ENCODE measurements around the gene TMC2. TPM values are rescaled to one million over a fixed set of nuclear protein-coding genes. Genes with fewer than 3 reads are reported as not detected.
"Not testable (repeated sequence)": the region's sequence is repeated elsewhere in the genome, so short reads cannot be mapped to it uniquely, and the experiment has no call there.

Gene TMC2
- total RNA-seq, 1 donor from 2014 or later: not detected

- no peaks in the 10 kb centered on the region for H3K27me3 ChIP-seq
- no peak for TF ChIP-seq CTCF (IDR thresholded peaks at IDR 0.05)
- no peak overlapping the region for H3K27ac ChIP-seq
- intact Hi-C loops (cut with DNase I): no loop called here
- H3K9me3 ChIP-seq: no peaks in the 10 kb centered on the region
- no peaks in the 10 kb centered on the region for H3K36me3 ChIP-seq
- H3K4me1 ChIP-seq: no peaks in the 10 kb centered on the region
- H3K4me3 ChIP-seq: no peak overlapping the region
- DNase-seq (ENCODE audit: low spot score in 2 of 2): no peak
Measured at GRCh38 chr20:2518096-2518495, 18.3 kb upstream of the TMC2 start.

- H3K4me1 ChIP-seq: no peaks in the 10 kb centered on the region
- no peak overlapping the region for H3K27ac ChIP-seq
- intact Hi-C loops (cut with DNase I): no loop called here
- TF ChIP-seq CTCF (IDR thresholded peaks at IDR 0.05): no peak
- DNase-seq (ENCODE audit: low spot score in 2 of 2): no peak
- no peak overlapping the region for H3K4me3 ChIP-seq
- H3K27me3 ChIP-seq: no peaks in the 10 kb centered on the region
- H3K9me3 ChIP-seq: no peaks in the 10 kb centered on the region
- no peaks in the 10 kb centered on the region for H3K36me3 ChIP-seq
Measured at GRCh38 chr20:2518558-2518957, 17.8 kb upstream of the TMC2 start.

GRCh38 chr20:2519115-2519809 is 17.1 kb upstream of the TMC2 start:
- H3K27me3 ChIP-seq: no peaks in the 10 kb centered on the region
- no peak for TF ChIP-seq CTCF (IDR thresholded peaks at IDR 0.05)
- H3K27ac ChIP-seq: no peak overlapping the region
- peaks cover 0 to 3% of the 10 kb centered on the region in 2 donors for H3K4me1 ChIP-seq
- H3K9me3 ChIP-seq: no peaks in the 10 kb centered on the region
- H3K4me3 ChIP-seq: no peak overlapping the region
- no peak for DNase-seq (ENCODE audit: low spot score in 2 of 2)
- H3K36me3 ChIP-seq: no peaks in the 10 kb centered on the region
- intact Hi-C loops (cut with DNase I): no loop called here

- TF ChIP-seq CTCF (IDR thresholded peaks at IDR 0.05): no peak
- Histone ChIP-seq H3K27me3 (no peaks in the 10 kb centered on the region), H3K36me3 (no peaks in the 10 kb centered on the region), H3K4me3 (no peak overlapping the region), H3K27ac (no peak overlapping the region), H3K9me3 (no peaks in the 10 kb centered on the region), H3K4me1 (peaks cover 0 to 3% of the 10 kb centered on the region in 2 donors)
- intact Hi-C loops (cut with DNase I): loop anchor here (10.0 kb wide), 5 partner anchors 314 to 1406 kb away; partner anchors contain the start of genes GNRH2, LZTS3, MRPS26 and PSMF1
- DNase-seq (ENCODE audit: low spot score in 2 of 2): no peak
Measured at GRCh38 chr20:2520617-2521016, 15.8 kb upstream of the TMC2 start.

- H3K27me3 ChIP-seq: no peaks in the 10 kb centered on the region
- no peak overlapping the region for H3K4me3 ChIP-seq
- peak; percentile 28 to 82 (median 81) for TF ChIP-seq CTCF (IDR thresholded peaks at IDR 0.05)
- no peaks in the 10 kb centered on the region for H3K9me3 ChIP-seq
- no peak for DNase-seq (ENCODE audit: low spot score in 2 of 2)
- H3K4me1 ChIP-seq: peaks cover 0 to 3% of the 10 kb centered on the region in 2 donors
- intact Hi-C loops (cut with DNase I): loop anchor here (10.0 kb wide), 5 partner anchors 313 to 1407 kb away; partner anchors contain the start of genes GNRH2, LZTS3, MRPS26 and PSMF1
- no peak overlapping the region for H3K27ac ChIP-seq
- no peaks in the 10 kb centered on the region for H3K36me3 ChIP-seq
Measured at GRCh38 chr20:2521369-2522305, 14.7 kb upstream of the TMC2 start.

- not testable (repeated sequence) for H3K9me3 ChIP-seq; H3K36me3 ChIP-seq; H3K4me1 ChIP-seq; H3K4me3 ChIP-seq; H3K27ac ChIP-seq; H3K27me3 ChIP-seq; DNase-seq (ENCODE audit: low spot score in 2 of 2)
- intact Hi-C loops (cut with DNase I): loop anchor here (10.0 kb wide), 5 partner anchors 312 to 1408 kb away; partner anchors contain the start of genes GNRH2, LZTS3, MRPS26 and PSMF1
Measured at GRCh38 chr20:2522826-2523429, 13.4 kb upstream of the TMC2 start.

All from ascending aorta (tissue), 2 donors.